GM23338 (cell line): Measurements from ENCODE around the gene BCL11B. TPM values are rescaled to one million over a fixed set of nuclear protein-coding genes. Genes with fewer than 3 reads are reported as not detected.

Experiments
- ATAC-seq: fragments of 200-7000 bp; cut with Tn5 transposase; 3 replicates; pipeline ENCODE4 v1.9.1; 2020
- DNase-seq: peaks from one replicate; pipeline ENCODE4 v3.0.0-alpha.2; 2015; ENCODE audit warnings: low spot score
- H2AFZ ChIP-seq: fragments of 200-600 bp; sonication (generic); 2 replicates; pipeline ENCODE4 v1.8.0; 2016; ENCODE audit warnings: antibody characterized with exemption, mild to moderate bottlenecking, moderate library complexity
- H3F3A ChIP-seq: fragments of 200-600 bp; sonication (generic); replicated peaks from 2 replicates; pipeline ENCODE4 v1.8.0; 2017; ENCODE audit warnings: antibody characterized with exemption, mixed run types, low read depth
- H3K27ac ChIP-seq: fragments of 200-600 bp; sonication (generic); 2 replicates; pipeline ENCODE4 v1.6.1; 2016; ENCODE audit warnings: low read depth
- H3K27me3 ChIP-seq: fragments of 200-600 bp; sonication (generic); 2 replicates; pipeline ENCODE4 v1.8.0; 2016; ENCODE audit warnings: mild to moderate bottlenecking, mixed run types, moderate library complexity; ENCODE audit not compliant: insufficient read depth
- H3K36me3 ChIP-seq: fragments of 200-600 bp; sonication (generic); 2 replicates; pipeline ENCODE4 v1.8.0; 2016; ENCODE audit warnings: mild to moderate bottlenecking; ENCODE audit not compliant: insufficient read depth
- H3K4me1 ChIP-seq: fragments of 200-600 bp; sonication (generic); 2 replicates; pipeline ENCODE4 v1.8.0; 2016; ENCODE audit warnings: mild to moderate bottlenecking, moderate library complexity; ENCODE audit not compliant: insufficient read depth
- H3K4me2 ChIP-seq: fragments of 200-600 bp; sonication (generic); 2 replicates; pipeline ENCODE4 v1.7.1; 2017; ENCODE audit warnings: mixed run types
- H3K4me3 ChIP-seq: fragments of 200-600 bp; sonication (generic); 2 replicates; pipeline ENCODE4 v1.6.1; 2016; ENCODE audit warnings: mixed run types
- H3K79me2 ChIP-seq: fragments of 200-600 bp; sonication (generic); replicated peaks from 2 replicates; pipeline ENCODE4 v1.8.0; 2017; ENCODE audit warnings: mild to moderate bottlenecking; ENCODE audit not compliant: insufficient read depth
- H3K9me2 ChIP-seq: fragments of 200-600 bp; sonication (generic); 2 replicates; pipeline ENCODE4 v1.8.0; 2017; ENCODE audit not compliant: insufficient read depth
- H4K20me1 ChIP-seq: fragments of 200-600 bp; sonication (generic); replicated peaks from 2 replicates; pipeline ENCODE4 v1.8.0; 2017; ENCODE audit warnings: mild to moderate bottlenecking; ENCODE audit not compliant: insufficient read depth
- H3K27ac Mint-ChIP-seq: 2 replicates; pipeline ENCODE4 v1.8.0; 2020; ENCODE audit warnings: inconsistent platforms, mild to moderate bottlenecking, moderate library complexity, mixed read lengths
- H3K27me3 Mint-ChIP-seq: 3 replicates; pipeline ENCODE4 v1.8.0; 2022; ENCODE audit warnings: low read depth, mild to moderate bottlenecking, moderate library complexity, mixed read lengths, inconsistent platforms; ENCODE audit not compliant: insufficient read depth, poor library complexity
- H3K36me3 Mint-ChIP-seq: 3 replicates; pipeline ENCODE4 v1.8.0; 2021; ENCODE audit warnings: low read depth, mild to moderate bottlenecking, inconsistent platforms, moderate library complexity, mixed read lengths
- H3K4me1 Mint-ChIP-seq: 3 replicates; pipeline ENCODE4 v1.8.0; 2020; ENCODE audit warnings: mild to moderate bottlenecking, inconsistent platforms, mixed read lengths
- H3K4me3 Mint-ChIP-seq: 3 replicates; pipeline ENCODE4 v1.8.0; 2021; ENCODE audit warnings: moderate library complexity, mild to moderate bottlenecking, inconsistent platforms, mixed read lengths
- H3K9me3 Mint-ChIP-seq: 3 replicates; pipeline ENCODE4 v1.8.0; 2020; ENCODE audit warnings: moderate library complexity, mild to moderate bottlenecking, inconsistent platforms, mixed read lengths
- CREB1 ChIP-seq: fragments of 250-450 bp; sonication (Bioruptor Pico); IDR thresholded peaks from 2 replicates; pipeline ENCODE4 v1.5.0; 2020; ENCODE audit warnings: low read depth, mild to moderate bottlenecking, moderate library complexity
- EZH2 ChIP-seq: fragments of 200-600 bp; sonication (generic); IDR thresholded peaks from one replicate; pipeline ENCODE4 v1.8.0; 2017; ENCODE audit warnings: antibody characterized with exemption, mild to moderate bottlenecking, low read depth; ENCODE audit not compliant: unreplicated experiment
- EZH2phosphoT487 ChIP-seq: fragments of 200-600 bp; sonication (generic); IDR thresholded peaks from one replicate; pipeline ENCODE4 v1.8.1; 2018; ENCODE audit warnings: antibody characterized with exemption; ENCODE audit not compliant: unreplicated experiment
- JUNB ChIP-seq: IDR thresholded peaks from one replicate; pipeline ENCODE4 v1.6.1; 2016; ENCODE audit warnings: antibody characterized with exemption; ENCODE audit not compliant: unreplicated experiment
- NANOG ChIP-seq: IDR thresholded peaks from 2 replicates; pipeline ENCODE4 v1.6.1; 2016; ENCODE audit warnings: antibody characterized with exemption, borderline replicate concordance
- POLR2AphosphoS5 ChIP-seq: IDR thresholded peaks from 2 replicates; pipeline ENCODE4 v1.6.1; 2016; ENCODE audit warnings: antibody characterized with exemption, low read depth
- STAT1 ChIP-seq: IDR thresholded peaks from one replicate; pipeline ENCODE4 v1.6.1; 2016; ENCODE audit warnings: antibody characterized with exemption; ENCODE audit not compliant: unreplicated experiment
- ZNF114 ChIP-seq: fragments of 250-450 bp; sonication (Bioruptor Pico); IDR thresholded peaks from 2 replicates; pipeline ENCODE4 v1.5.0; 2020; ENCODE audit warnings: mild to moderate bottlenecking, moderate library complexity
- ZNF331 ChIP-seq: fragments of 250-450 bp; sonication (Bioruptor Pico); IDR thresholded peaks from 2 replicates; pipeline ENCODE4 v1.5.0; 2020; ENCODE audit warnings: low read depth, mild to moderate bottlenecking, moderate library complexity
- polyA plus RNA-seq: library from polyadenylated mRNA; unstranded; fragments of >200 nt; fragmentation: Nextera tagmentation; extraction: Ambion mirVana; gene quantifications from 2 replicates; pipeline ENCODE4 v1.2.1, GENCODE V29; 2016
- total RNA-seq: library from RNA; depleted of rRNA; stranded (reverse); fragments of >200 nt; shearing (Covaris generic); gene quantifications from 2 replicates; pipeline ENCODE4 v1.2.3, GENCODE V29; 2014
- TF ChIP-seq, protein P1 (sequence below): IDR thresholded peaks from 2 replicates; pipeline ENCODE4 v1.6.1; 2016; ENCODE audit warnings: antibody characterized with exemption
- TF ChIP-seq, protein P2 (sequence below), 2 experiments: fragments of 200-600 bp in 1 of 2; sonication (generic) in 1 of 2; conservative IDR thresholded peaks; 2 replicates each; pipeline versions ENCODE4 v1.5.1 to v1.6.1; 2016 to 2017; ENCODE audit warnings: antibody characterized with exemption in 2 of 2, low read depth in 2 of 2, mild to moderate bottlenecking in 2 of 2, moderate library complexity in 1 of 2
- TF ChIP-seq, protein P3 (sequence below): IDR thresholded peaks from one replicate; pipeline ENCODE4 v1.6.1; 2018; ENCODE audit warnings: antibody characterized with exemption; ENCODE audit not compliant: unreplicated experiment

BCL11B gene
- total and polyA plus RNA-seq, 2 experiments from 2014 or later = 2.4 to 6.7 TPM

DNA sequence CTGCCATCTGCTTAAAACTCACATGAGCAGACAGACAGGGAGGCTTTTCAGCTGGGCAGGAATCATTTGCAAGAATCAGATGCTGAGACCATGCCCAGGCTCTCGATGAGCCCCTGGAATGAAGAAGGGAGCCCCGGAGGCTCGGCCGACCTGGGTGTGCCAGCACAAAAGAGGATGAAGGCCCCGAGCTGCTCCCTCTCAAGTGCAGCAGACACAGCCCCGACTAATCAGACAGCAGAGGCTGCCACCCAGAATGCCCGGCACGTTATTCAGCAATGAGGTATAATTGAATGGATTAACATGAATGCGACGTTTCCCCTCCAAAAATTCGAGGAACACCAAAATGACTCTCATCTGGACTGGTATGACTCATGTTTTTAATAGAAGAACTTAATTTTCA lies 58.9 kb downstream of the BCL11B start:
- H3K4me3 ChIP-seq = no peak overlapping the region
- peaks cover 90% of the 10 kb centered on the region for H3K79me2 ChIP-seq
- no peak overlapping the region; the same call in 2 of the 3 replicates for H3K4me3 Mint-ChIP-seq
- H2AFZ ChIP-seq = no peak overlapping the region
- 0 out of 2 replicates have a peak, but pooled peaks cover 3% of the 10 kb centered on the region for H3F3A ChIP-seq
- H3K9me3 Mint-ChIP-seq = peaks cover 2% of the 10 kb centered on the region; the same call in 1 of the 3 replicates
- ATAC-seq = no peak
- no peaks in the 10 kb centered on the region for H3K36me3 ChIP-seq
- no peak overlapping the region for H3K27ac ChIP-seq
- H3K4me2 ChIP-seq = no peak overlapping the region
- H3K9me2 ChIP-seq = no peaks in the 10 kb centered on the region
- no peak overlapping the region for H3K27ac Mint-ChIP-seq
- H3K36me3 Mint-ChIP-seq = no peaks in the 10 kb centered on the region; the same call in 2 of the 3 replicates
- H3K4me1 ChIP-seq = no peaks in the 10 kb centered on the region; the same call in 1 of the 2 replicates
- peaks cover 12% of the 10 kb centered on the region for H3K27me3 Mint-ChIP-seq
- TF ChIP-seq STAT1 (no peak), NANOG (no peak), ZNF331 (CRISPR knock-in tag) (no peak), EZH2 (no peak), EZH2phosphoT487 (no peak), JUNB (no peak)
- DNase-seq = no peak
- peaks cover 4% of the 10 kb centered on the region; the same call in 1 of the 2 replicates for H4K20me1 ChIP-seq
- H3K27me3 ChIP-seq = no peaks in the 10 kb centered on the region
- H3K4me1 Mint-ChIP-seq = peaks cover 22% of the 10 kb centered on the region

DNA sequence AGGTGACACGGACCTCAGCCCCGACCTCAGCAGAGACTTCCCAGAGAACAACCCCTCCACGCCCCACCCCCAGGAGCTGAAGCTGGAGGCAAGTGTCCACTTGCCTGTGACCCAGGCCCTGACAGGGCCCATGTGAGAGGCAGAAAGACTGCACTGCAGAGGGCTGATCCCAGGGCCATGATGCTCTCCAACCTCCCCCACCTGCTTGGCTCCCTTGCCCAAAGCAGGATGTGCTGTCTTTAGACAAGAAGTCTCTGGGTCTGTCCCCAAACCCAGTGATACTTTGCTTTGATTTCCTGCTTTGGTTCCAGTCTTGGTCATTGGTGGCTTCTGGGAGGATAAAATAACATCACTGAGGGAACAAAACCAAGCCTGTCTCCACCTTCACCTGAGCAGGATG lies 59.4 kb downstream of the BCL11B start:
- H3K36me3 Mint-ChIP-seq = no peaks in the 10 kb centered on the region; the same call in 2 of the 3 replicates
- peaks cover 10% of the 10 kb centered on the region for H3K27me3 Mint-ChIP-seq
- no peak overlapping the region for H3K4me3 ChIP-seq
- no peaks in the 10 kb centered on the region; the same call in 1 of the 2 replicates for H3K4me1 ChIP-seq
- no peak overlapping the region for H3K4me3 Mint-ChIP-seq
- H3K4me2 ChIP-seq = no peak overlapping the region
- H3K36me3 ChIP-seq = no peaks in the 10 kb centered on the region
- H3K27me3 ChIP-seq = no peaks in the 10 kb centered on the region
- H2AFZ ChIP-seq = no peak overlapping the region
- DNase-seq (no peak), ATAC-seq (no peak)
- H3F3A ChIP-seq = 0 out of 2 replicates have a peak, but pooled peaks cover 3% of the 10 kb centered on the region
- peaks cover 4% of the 10 kb centered on the region; the same call in 1 of the 2 replicates for H4K20me1 ChIP-seq
- H3K4me1 Mint-ChIP-seq = peaks cover 22% of the 10 kb centered on the region
- H3K79me2 ChIP-seq = peaks cover 90% of the 10 kb centered on the region
- peaks cover 2% of the 10 kb centered on the region; the same call in 1 of the 3 replicates for H3K9me3 Mint-ChIP-seq
- no peak overlapping the region for H3K27ac Mint-ChIP-seq
- no peaks in the 10 kb centered on the region for H3K9me2 ChIP-seq
- H3K27ac ChIP-seq = no peak overlapping the region
- TF ChIP-seq ZNF331 (CRISPR knock-in tag) (no peak), NANOG (no peak), EZH2 (no peak), EZH2phosphoT487 (no peak), CREB1 (CRISPR knock-in tag) (no peak), JUNB (no peak), ZNF114 (CRISPR knock-in tag) (no peak), POLR2AphosphoS5 (no peak)
- TF ChIP-seq, protein P1, sequence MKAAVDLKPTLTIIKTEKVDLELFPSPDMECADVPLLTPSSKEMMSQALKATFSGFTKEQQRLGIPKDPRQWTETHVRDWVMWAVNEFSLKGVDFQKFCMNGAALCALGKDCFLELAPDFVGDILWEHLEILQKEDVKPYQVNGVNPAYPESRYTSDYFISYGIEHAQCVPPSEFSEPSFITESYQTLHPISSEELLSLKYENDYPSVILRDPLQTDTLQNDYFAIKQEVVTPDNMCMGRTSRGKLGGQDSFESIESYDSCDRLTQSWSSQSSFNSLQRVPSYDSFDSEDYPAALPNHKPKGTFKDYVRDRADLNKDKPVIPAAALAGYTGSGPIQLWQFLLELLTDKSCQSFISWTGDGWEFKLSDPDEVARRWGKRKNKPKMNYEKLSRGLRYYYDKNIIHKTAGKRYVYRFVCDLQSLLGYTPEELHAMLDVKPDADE = no peak
- TF ChIP-seq, protein P2, sequence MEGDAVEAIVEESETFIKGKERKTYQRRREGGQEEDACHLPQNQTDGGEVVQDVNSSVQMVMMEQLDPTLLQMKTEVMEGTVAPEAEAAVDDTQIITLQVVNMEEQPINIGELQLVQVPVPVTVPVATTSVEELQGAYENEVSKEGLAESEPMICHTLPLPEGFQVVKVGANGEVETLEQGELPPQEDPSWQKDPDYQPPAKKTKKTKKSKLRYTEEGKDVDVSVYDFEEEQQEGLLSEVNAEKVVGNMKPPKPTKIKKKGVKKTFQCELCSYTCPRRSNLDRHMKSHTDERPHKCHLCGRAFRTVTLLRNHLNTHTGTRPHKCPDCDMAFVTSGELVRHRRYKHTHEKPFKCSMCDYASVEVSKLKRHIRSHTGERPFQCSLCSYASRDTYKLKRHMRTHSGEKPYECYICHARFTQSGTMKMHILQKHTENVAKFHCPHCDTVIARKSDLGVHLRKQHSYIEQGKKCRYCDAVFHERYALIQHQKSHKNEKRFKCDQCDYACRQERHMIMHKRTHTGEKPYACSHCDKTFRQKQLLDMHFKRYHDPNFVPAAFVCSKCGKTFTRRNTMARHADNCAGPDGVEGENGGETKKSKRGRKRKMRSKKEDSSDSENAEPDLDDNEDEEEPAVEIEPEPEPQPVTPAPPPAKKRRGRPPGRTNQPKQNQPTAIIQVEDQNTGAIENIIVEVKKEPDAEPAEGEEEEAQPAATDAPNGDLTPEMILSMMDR (conservative IDR thresholded peaks at IDR 0.05; ENCODE audit: low read depth in 2 of 2) = no peak
- TF ChIP-seq, protein P3, sequence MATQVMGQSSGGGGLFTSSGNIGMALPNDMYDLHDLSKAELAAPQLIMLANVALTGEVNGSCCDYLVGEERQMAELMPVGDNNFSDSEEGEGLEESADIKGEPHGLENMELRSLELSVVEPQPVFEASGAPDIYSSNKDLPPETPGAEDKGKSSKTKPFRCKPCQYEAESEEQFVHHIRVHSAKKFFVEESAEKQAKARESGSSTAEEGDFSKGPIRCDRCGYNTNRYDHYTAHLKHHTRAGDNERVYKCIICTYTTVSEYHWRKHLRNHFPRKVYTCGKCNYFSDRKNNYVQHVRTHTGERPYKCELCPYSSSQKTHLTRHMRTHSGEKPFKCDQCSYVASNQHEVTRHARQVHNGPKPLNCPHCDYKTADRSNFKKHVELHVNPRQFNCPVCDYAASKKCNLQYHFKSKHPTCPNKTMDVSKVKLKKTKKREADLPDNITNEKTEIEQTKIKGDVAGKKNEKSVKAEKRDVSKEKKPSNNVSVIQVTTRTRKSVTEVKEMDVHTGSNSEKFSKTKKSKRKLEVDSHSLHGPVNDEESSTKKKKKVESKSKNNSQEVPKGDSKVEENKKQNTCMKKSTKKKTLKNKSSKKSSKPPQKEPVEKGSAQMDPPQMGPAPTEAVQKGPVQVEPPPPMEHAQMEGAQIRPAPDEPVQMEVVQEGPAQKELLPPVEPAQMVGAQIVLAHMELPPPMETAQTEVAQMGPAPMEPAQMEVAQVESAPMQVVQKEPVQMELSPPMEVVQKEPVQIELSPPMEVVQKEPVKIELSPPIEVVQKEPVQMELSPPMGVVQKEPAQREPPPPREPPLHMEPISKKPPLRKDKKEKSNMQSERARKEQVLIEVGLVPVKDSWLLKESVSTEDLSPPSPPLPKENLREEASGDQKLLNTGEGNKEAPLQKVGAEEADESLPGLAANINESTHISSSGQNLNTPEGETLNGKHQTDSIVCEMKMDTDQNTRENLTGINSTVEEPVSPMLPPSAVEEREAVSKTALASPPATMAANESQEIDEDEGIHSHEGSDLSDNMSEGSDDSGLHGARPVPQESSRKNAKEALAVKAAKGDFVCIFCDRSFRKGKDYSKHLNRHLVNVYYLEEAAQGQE = no peak
